Measurements from ENCODE around the gene MMP8.
A peak's percentile ranks its signal among the peaks of the same experiment; 100 is the strongest.

- peak; percentile 89 to 96 (median 95) for TF ChIP-seq CTCF (optimal IDR thresholded peaks at IDR 0.05 in 1 of 3, IDR thresholded peaks at IDR 0.05 in 1 of 3, conservative IDR thresholded peaks at IDR 0.05 in 1 of 3; ENCODE audit: extremely low read depth in 1 of 3, insufficient read depth in 2 of 3, low read length in 3 of 3)
- no peak for TF ChIP-seq EZH2 (IDR thresholded peaks at IDR 0.05; ENCODE audit: low read length)
These were observed 8.6 kb upstream of the MMP8 start for GRCh38 chr11:102733232-102733875.
